Activated CD8-positive, alpha-beta T cell treated with anti-CD3 and anti-CD28 coated beads for 36 hours (primary cell): Measurements from ENCODE around the gene SYTL1. TPM values are rescaled to one million over a fixed set of nuclear protein-coding genes. Genes with fewer than 3 reads are reported as not detected.
A peak's percentile ranks its signal among the peaks of the same experiment; 100 is the strongest.

Experiments used
- ATAC-seq: fragments of 200-7000 bp; cut with Tn5 transposase; one replicate; pipeline ENCODE4 v1.10.0; 2021; ENCODE audit warnings: mild to moderate bottlenecking, moderate library complexity
- CTCF ChIA-PET: fragments of 350-600 bp; sonication (Branson Sonifier 250); formaldehyde crosslinking; loops from one replicate; lab custom pipeline; 2021; ENCODE audit warnings: antibody characterized with exemption; lab: Charles Lee
- POLR2A ChIA-PET: fragments of 350-600 bp; sonication (Branson Sonifier 250); formaldehyde crosslinking; loops from one replicate; lab custom pipeline; 2021; ENCODE audit warnings: antibody characterized with exemption; lab: Charles Lee
- DNase-seq: peaks from one replicate; pipeline ENCODE4 v3.0.0-alpha.2; 2020
- H3K27ac Mint-ChIP-seq: one replicate; pipeline ENCODE4 v1.8.0; 2021; ENCODE audit warnings: mild to moderate bottlenecking, mixed read lengths
- H3K27me3 Mint-ChIP-seq: one replicate; pipeline ENCODE4 v1.8.0; 2021; ENCODE audit warnings: mixed read lengths
- H3K36me3 Mint-ChIP-seq: one replicate; pipeline ENCODE4 v1.8.0; 2021; ENCODE audit warnings: low read depth, mixed read lengths
- H3K4me1 Mint-ChIP-seq: one replicate; pipeline ENCODE4 v1.8.0; 2021; ENCODE audit warnings: low read depth, mixed read lengths
- H3K4me3 Mint-ChIP-seq: one replicate; pipeline ENCODE4 v1.8.0; 2021; ENCODE audit warnings: mild to moderate bottlenecking, moderate library complexity, mixed read lengths
- H3K9me3 Mint-ChIP-seq: one replicate; pipeline ENCODE4 v1.8.0; 2021; ENCODE audit warnings: mixed read lengths
- intact Hi-C: fragments of 100-400 bp; cut with micrococcal nuclease; formaldehyde crosslinking; loops from one replicate; pipeline ENCODE4 v1.10.0; 2022
- total RNA-seq, 2 experiments: library from RNA; stranded (reverse); gene quantifications; one replicate each; pipeline ENCODE4 v1.2.3, GENCODE V29; 2021
- TF ChIP-seq, protein P1 (sequence below): fragments of 200-600 bp; IDR thresholded peaks from one replicate; pipeline ENCODE4 v1.8.0; 2022; ENCODE audit warnings: antibody characterized with exemption, mild to moderate bottlenecking

SYTL1 gene
- total RNA-seq, 2 experiments from 2014 or later, result 77.7 to 80.6 TPM

DNA sequence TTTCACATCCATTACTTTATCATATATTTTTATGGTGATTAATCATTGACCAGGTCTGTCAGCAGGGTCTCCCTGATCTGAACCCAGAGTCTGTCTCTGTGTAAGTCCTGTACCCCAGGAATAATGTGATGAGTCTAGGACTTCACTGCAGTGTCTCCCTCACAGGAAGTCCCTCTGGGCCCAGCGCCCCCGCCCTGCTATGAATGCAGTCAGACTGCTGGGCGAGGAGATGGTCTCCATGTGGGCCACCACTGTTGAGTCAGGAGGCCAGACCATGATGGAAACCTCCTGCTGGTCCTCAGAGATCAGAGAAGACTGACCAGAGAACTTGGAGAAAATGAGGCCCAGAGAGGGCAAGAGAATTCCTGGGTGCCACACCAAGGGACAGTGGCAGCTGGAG, 10.4 kb upstream of the SYTL1 start:
- peaks cover 35% of the 10 kb centered on the region for H3K4me1 Mint-ChIP-seq
- POLR2A ChIA-PET, result interaction anchor here (0.9 to 4.3 kb wide), 2 partner anchors 11 to 35 kb away, joined by 3 to 25 read pairs; partner anchors contain the start of gene SYTL1
- CTCF ChIA-PET, result interaction anchor here (1.1 to 4.8 kb wide), 4 partner anchors 8 to 64 kb away, joined by 3 to 48 read pairs (median 36); no protein-coding TSS in a partner anchor
- DNase-seq (no peak), ATAC-seq (no peak)
- H3K4me3 Mint-ChIP-seq, result no peak overlapping the region
- TF ChIP-seq, protein P1, sequence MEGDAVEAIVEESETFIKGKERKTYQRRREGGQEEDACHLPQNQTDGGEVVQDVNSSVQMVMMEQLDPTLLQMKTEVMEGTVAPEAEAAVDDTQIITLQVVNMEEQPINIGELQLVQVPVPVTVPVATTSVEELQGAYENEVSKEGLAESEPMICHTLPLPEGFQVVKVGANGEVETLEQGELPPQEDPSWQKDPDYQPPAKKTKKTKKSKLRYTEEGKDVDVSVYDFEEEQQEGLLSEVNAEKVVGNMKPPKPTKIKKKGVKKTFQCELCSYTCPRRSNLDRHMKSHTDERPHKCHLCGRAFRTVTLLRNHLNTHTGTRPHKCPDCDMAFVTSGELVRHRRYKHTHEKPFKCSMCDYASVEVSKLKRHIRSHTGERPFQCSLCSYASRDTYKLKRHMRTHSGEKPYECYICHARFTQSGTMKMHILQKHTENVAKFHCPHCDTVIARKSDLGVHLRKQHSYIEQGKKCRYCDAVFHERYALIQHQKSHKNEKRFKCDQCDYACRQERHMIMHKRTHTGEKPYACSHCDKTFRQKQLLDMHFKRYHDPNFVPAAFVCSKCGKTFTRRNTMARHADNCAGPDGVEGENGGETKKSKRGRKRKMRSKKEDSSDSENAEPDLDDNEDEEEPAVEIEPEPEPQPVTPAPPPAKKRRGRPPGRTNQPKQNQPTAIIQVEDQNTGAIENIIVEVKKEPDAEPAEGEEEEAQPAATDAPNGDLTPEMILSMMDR, result no peak
- no peaks in the 10 kb centered on the region for H3K9me3 Mint-ChIP-seq
- intact Hi-C loops, result no loop called here
- H3K36me3 Mint-ChIP-seq, result peaks cover 22% of the 10 kb centered on the region
- no peak overlapping the region for H3K27ac Mint-ChIP-seq
- no peaks in the 10 kb centered on the region for H3K27me3 Mint-ChIP-seq

DNA sequence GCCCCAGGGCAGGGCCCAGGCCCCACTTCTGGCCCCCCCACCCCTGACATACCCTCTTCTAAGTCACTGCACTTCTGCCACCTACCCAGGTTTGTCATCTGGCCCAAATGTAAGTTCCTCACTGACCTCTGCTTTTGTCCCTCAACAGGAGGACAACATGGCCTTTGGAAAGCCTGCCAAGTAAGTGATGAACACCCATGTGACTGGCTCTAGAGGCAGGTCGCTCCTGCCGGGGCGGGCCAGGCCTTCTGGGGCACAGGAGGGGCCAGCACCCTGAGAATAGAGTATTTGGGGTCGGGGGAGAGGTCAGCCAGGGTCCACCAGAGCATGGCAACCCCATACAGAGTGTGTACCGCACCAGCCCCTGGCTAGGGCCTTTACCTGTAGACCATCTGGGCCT, 9.9 kb upstream of the SYTL1 start:
- CTCF ChIA-PET, result interaction anchor here (0.6 to 4.8 kb wide), 34 partner anchors 8 to 318 kb away, joined by 3 to 50 read pairs (median 7); partner anchors contain the start of genes CD164L2, GPR3, MAP3K6 and SYTL1
- ATAC-seq (no peak), DNase-seq (no peak)
- TF ChIP-seq, protein P1, result no peak
- H3K27ac Mint-ChIP-seq, result no peak overlapping the region
- H3K9me3 Mint-ChIP-seq, result no peaks in the 10 kb centered on the region
- H3K27me3 Mint-ChIP-seq, result no peaks in the 10 kb centered on the region
- intact Hi-C loops, result no loop called here
- peaks cover 24% of the 10 kb centered on the region for H3K36me3 Mint-ChIP-seq
- H3K4me3 Mint-ChIP-seq, result no peak overlapping the region
- peaks cover 31% of the 10 kb centered on the region for H3K4me1 Mint-ChIP-seq
- POLR2A ChIA-PET, result interaction anchor here (0.7 to 4.3 kb wide), 3 partner anchors 9 to 34 kb away, joined by 3 to 25 read pairs (median 3); partner anchors contain the start of genes SYTL1 and TMEM222

DNA sequence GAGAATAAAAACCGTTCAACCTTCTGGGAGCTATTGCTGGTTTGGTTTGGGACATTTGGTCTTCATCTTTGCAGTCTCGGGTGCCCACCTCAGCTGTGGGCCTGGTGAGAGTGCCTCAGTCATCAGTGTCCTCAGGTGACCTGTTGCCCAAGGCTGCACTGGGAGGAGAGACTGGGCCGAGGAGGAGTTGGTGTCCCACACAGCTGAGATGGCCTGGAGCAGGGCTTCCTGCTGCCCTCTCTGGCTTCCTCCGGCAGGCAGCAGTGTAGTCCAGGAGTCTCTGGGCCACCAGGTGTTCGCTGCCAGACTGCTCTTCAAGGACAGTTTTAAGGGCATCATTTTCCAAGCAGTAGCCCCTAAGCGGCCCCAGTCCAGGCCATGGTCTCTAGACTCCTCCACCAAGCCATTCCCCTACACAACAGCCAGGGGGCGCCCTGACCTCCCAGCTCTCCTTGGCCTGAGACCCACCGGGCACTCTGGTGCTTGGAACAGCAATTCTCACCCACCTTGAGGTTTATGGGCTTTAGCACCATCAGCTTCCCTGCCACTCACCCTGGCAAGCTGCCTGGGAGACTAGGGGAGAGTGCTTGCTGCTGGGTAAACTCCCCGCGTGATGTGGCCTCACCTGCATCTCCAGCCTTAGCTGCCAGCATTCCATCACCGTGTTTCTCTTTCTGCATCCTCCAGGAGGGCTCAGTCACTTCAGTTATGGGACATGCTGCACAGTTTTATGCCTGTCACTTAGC, 9.1 kb upstream of the SYTL1 start:
- intact Hi-C loops, result no loop called here
- Mint-ChIP-seq H3K27ac (no peak overlapping the region), H3K4me1 (peaks cover 27% of the 10 kb centered on the region), H3K4me3 (no peak overlapping the region), H3K27me3 (no peaks in the 10 kb centered on the region), H3K36me3 (peaks cover 22% of the 10 kb centered on the region), H3K9me3 (no peaks in the 10 kb centered on the region)
- POLR2A ChIA-PET, result interaction anchor here (0.6 to 4.3 kb wide), 6 partner anchors 8 to 50 kb away, joined by 3 to 25 read pairs (median 3); partner anchors contain the start of genes CD164L2, SYTL1 and TMEM222
- TF ChIP-seq, protein P1, result peak; percentile 94
- DNase-seq, result peak; percentile 73
- CTCF ChIA-PET, result interaction anchor here (0.6 to 4.8 kb wide), 44 partner anchors 9 to 317 kb away, joined by 3 to 50 read pairs (median 5); partner anchors contain the start of genes CD164L2, FCN3, GPR3 and MAP3K6
- peak; percentile 91 for ATAC-seq

DNA sequence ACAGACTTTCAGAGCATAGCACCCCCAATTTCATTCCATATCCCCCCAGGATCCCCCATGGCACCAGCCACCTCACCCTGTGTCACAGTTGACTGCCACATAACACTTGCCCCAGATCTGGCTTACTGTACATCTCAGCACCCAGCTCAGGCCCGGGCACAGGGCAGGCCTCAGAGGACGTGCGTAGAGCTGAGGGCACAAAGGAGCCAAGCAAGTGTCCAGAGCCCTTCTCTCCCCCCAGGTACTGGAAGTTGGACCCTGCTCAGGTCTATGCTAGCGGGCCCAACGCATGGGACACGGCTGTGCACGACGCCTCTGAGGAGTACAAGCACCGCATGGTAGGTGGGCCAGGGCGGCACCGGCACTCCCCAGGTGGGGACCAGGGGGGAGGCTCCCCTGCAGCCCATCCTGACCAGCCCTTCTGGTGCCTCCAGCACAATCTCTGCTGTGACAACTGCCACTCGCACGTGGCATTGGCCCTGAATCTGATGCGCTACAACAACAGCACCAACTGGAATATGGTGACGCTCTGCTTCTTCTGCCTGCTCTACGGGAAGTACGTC, 8.0 kb upstream of the SYTL1 start:
- DNase-seq, result no peak
- H3K4me1 Mint-ChIP-seq, result peaks cover 17% of the 10 kb centered on the region
- no peak overlapping the region for H3K27ac Mint-ChIP-seq
- ChIA-PET POLR2A (interaction anchor here (1.0 to 4.3 kb wide), 5 partner anchors 9 to 23 kb away, joined by 3 to 25 read pairs (median 3); partner anchors contain the start of gene SYTL1), CTCF (interaction anchor here (0.8 to 4.8 kb wide), 28 partner anchors 10 to 316 kb away, joined by 3 to 50 read pairs (median 7); partner anchors contain the start of genes CD164L2, FCN3 and GPR3)
- no peaks in the 10 kb centered on the region for H3K27me3 Mint-ChIP-seq
- H3K36me3 Mint-ChIP-seq, result peaks cover 22% of the 10 kb centered on the region
- H3K4me3 Mint-ChIP-seq, result no peak overlapping the region
- no peaks in the 10 kb centered on the region for H3K9me3 Mint-ChIP-seq
- intact Hi-C loops, result no loop called here
- TF ChIP-seq, protein P1, result no peak
- ATAC-seq, result no peak
